Parathyroid adenoma (tissue), 2 donors: Measurements from ENCODE around the gene TOMM34.
A peak's percentile ranks its signal among the peaks of the same experiment; 100 is the strongest.

ENCODE experiments used
- H2AFZ ChIP-seq: fragments of 300-600 bp; sonication (generic); one replicate; pipeline ENCODE4 v1.7.0; 2017; ENCODE audit warnings: antibody characterized with exemption, mild to moderate bottlenecking
- H3K27ac ChIP-seq: fragments of 300-600 bp; sonication (generic); one replicate; pipeline ENCODE4 v1.7.0; 2017
- H3K27me3 ChIP-seq: fragments of 300-600 bp; sonication (generic); one replicate; pipeline ENCODE4 v1.7.0; 2017; ENCODE audit warnings: low read length; ENCODE audit not compliant: control insufficient read depth, insufficient read depth
- H3K36me3 ChIP-seq: fragments of 300-600 bp; sonication (generic); one replicate; pipeline ENCODE4 v1.7.0; 2017; ENCODE audit warnings: low read length; ENCODE audit not compliant: control insufficient read depth, insufficient read depth
- H3K4me1 ChIP-seq: fragments of 300-600 bp; sonication (generic); one replicate; pipeline ENCODE4 v1.7.0; 2017; ENCODE audit warnings: control low read depth
- H3K4me2 ChIP-seq: fragments of 300-600 bp; sonication (generic); one replicate; pipeline ENCODE4 v1.7.0; 2017; ENCODE audit warnings: low read length
- H3K4me3 ChIP-seq: fragments of 300-600 bp; sonication (generic); one replicate; pipeline ENCODE4 v1.7.0; 2017; ENCODE audit warnings: low read depth, low read length
- H3K79me2 ChIP-seq: fragments of 300-600 bp; sonication (generic); one replicate; pipeline ENCODE4 v1.7.0; 2017; ENCODE audit warnings: control low read depth
- H3K9ac ChIP-seq: fragments of 300-600 bp; sonication (generic); one replicate; pipeline ENCODE4 v1.7.0; 2017; ENCODE audit warnings: mild to moderate bottlenecking
- H3K9me3 ChIP-seq: fragments of 300-600 bp; sonication (generic); one replicate; pipeline ENCODE4 v1.7.0; 2017; ENCODE audit warnings: low read length; ENCODE audit not compliant: control insufficient read depth
- TF ChIP-seq, protein P1 (sequence below): fragments of 300-600 bp; sonication (generic); IDR thresholded peaks from one replicate; pipeline ENCODE4 v1.7.0; 2017; ENCODE audit warnings: antibody characterized with exemption, mild to moderate bottlenecking
- donor health status: primary hyperparathyroidism.

TOMM34 gene, protein sequence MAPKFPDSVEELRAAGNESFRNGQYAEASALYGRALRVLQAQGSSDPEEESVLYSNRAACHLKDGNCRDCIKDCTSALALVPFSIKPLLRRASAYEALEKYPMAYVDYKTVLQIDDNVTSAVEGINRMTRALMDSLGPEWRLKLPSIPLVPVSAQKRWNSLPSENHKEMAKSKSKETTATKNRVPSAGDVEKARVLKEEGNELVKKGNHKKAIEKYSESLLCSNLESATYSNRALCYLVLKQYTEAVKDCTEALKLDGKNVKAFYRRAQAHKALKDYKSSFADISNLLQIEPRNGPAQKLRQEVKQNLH

DNA sequence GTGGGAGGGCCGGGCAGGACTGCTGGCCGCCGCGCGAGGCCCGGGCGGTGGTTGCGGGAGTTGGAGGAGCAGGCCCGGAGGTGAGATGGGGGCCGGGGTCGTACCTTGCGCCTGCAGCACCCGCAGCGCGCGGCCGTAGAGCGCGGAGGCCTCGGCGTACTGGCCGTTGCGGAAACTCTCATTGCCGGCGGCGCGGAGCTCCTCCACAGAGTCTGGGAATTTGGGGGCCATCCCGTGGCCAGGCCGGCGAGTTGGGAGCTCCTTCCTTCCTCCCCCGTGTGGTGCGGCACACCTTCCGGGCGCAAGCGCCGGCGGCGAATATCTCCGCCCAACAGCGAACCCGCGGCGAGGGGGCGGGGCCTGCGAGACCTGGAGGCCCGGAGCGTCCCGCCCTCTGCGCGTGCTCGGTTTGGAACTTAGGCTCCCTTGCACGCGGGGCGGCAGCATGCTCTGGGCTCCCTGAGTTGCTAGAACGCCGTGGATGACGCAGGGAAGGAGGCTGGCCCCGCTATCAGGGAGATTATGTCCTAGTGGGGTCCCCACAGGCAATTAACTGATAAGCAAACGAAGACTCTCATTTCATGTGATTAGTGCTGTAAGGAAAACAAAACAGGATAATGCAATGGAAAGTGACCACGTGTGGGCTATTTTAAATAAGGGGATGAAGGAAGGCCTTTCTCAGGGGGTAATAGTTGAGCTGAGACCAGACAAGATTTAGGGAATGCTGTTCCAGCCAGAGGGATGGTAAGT lies at the start of gene TOMM34:
Gene TOMM34, minus strand, starts transcription at position 295 of the 750 bp plus-strand sequence. Its CDS starts 64 bp downstream, at position 231.
- no peaks in the 10 kb centered on the region for H3K27me3 ChIP-seq
- H3K9ac ChIP-seq: no peak within 1 kb of the TSS
- peaks cover 8% of the 10 kb centered on the region for H3K4me1 ChIP-seq
- H3K4me3 ChIP-seq: peak within 1 kb of the TSS; percentile 69
- TF ChIP-seq, protein P1, sequence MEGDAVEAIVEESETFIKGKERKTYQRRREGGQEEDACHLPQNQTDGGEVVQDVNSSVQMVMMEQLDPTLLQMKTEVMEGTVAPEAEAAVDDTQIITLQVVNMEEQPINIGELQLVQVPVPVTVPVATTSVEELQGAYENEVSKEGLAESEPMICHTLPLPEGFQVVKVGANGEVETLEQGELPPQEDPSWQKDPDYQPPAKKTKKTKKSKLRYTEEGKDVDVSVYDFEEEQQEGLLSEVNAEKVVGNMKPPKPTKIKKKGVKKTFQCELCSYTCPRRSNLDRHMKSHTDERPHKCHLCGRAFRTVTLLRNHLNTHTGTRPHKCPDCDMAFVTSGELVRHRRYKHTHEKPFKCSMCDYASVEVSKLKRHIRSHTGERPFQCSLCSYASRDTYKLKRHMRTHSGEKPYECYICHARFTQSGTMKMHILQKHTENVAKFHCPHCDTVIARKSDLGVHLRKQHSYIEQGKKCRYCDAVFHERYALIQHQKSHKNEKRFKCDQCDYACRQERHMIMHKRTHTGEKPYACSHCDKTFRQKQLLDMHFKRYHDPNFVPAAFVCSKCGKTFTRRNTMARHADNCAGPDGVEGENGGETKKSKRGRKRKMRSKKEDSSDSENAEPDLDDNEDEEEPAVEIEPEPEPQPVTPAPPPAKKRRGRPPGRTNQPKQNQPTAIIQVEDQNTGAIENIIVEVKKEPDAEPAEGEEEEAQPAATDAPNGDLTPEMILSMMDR: no peak
- peak within 1 kb of the TSS; percentile 84 for H2AFZ ChIP-seq
- H3K4me2 ChIP-seq: peak within 1 kb of the TSS; percentile 88
- H3K9me3 ChIP-seq: no peaks in the 10 kb centered on the region
- H3K27ac ChIP-seq: peak within 1 kb of the TSS; percentile 40
- H3K36me3 ChIP-seq: no peaks in the 10 kb centered on the region
- no peaks in the 10 kb centered on the region for H3K79me2 ChIP-seq

DNA sequence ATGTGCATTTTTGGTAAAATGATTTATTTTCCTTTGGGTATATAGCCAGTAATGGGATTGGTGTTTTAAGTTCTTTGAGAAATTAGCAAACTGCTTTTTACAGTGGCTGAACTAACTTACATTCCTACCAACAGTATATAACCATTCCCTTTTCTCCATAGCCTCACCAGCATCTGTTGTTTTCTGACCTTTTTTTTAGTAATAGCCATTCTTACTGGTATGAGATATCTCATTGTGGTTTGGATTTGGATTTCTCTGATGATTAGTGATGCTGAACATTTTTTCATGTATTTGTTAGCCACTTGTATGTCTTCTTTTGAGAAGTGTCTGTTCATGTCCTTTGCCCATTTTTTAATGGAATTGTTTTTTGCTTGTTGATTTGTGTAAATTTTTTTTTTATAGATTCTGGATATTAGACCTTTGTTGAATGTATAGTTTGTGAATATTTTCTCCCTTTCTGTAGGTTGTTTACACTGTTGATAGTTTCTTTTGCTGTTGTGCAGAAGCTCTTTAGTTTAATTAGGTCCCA lies 48.4 kb upstream of the TOMM34 start:
- no peak overlapping the region for H3K9ac ChIP-seq
- H3K36me3 ChIP-seq: no peaks in the 10 kb centered on the region
- no peak overlapping the region for H3K27ac ChIP-seq
- no peak overlapping the region for H3K4me3 ChIP-seq
- no peaks in the 10 kb centered on the region for H3K4me1 ChIP-seq
- H3K9me3 ChIP-seq: no peaks in the 10 kb centered on the region
- TF ChIP-seq, protein P1: no peak
- H2AFZ ChIP-seq: no peak overlapping the region
- no peaks in the 10 kb centered on the region for H3K79me2 ChIP-seq
- no peaks in the 10 kb centered on the region for H3K27me3 ChIP-seq
- H3K4me2 ChIP-seq: no peak overlapping the region

DNA sequence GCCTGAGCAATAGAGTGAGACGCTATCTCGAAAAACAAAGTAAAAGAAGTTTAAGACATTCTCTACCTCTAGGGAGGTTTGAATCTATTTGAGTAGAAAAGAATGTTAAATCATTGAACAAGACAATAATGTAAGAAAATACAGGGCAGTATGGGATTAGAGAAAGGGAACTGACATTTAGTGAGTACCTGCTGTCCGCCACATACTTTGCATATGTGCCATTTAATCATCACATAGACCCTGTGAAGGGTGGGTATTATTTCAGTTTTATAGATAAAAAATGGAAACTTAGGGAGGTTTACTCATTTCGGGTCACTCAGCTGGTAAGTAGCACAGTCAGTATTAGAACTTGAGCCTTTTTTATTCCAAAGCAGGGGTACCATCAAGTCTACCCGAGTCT lies 37.5 kb upstream of the TOMM34 start:
- H3K9ac ChIP-seq: no peak overlapping the region
- H3K4me2 ChIP-seq: no peak overlapping the region
- no peaks in the 10 kb centered on the region for H3K4me1 ChIP-seq
- H3K9me3 ChIP-seq: no peaks in the 10 kb centered on the region
- no peaks in the 10 kb centered on the region for H3K36me3 ChIP-seq
- no peak overlapping the region for H3K27ac ChIP-seq
- H2AFZ ChIP-seq: no peak overlapping the region
- H3K27me3 ChIP-seq: no peaks in the 10 kb centered on the region
- H3K79me2 ChIP-seq: peaks cover 3% of the 10 kb centered on the region
- H3K4me3 ChIP-seq: no peak overlapping the region
- TF ChIP-seq, protein P1: no peak

DNA sequence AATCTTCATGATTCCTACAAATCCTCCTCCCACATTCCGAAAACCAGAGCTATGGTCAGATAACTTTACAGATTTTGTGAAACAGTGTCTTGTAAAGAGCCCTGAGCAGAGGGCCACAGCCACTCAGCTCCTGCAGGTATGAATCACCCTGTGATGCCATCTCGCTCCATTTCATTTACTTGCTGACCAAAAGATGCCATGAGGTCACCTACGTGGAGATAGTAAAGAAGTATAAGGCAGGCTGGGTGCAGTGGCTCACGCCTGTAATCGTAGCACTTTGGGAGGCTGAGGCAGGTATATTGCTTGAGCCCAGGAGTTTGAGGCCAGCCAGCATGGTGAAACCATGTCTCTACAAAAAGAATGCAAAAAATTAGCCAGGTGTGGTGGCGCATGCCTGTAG lies 37.0 kb upstream of the TOMM34 start:
- no peaks in the 10 kb centered on the region for H3K4me1 ChIP-seq
- H3K4me2 ChIP-seq: no peak overlapping the region
- H3K9me3 ChIP-seq: no peaks in the 10 kb centered on the region
- no peaks in the 10 kb centered on the region for H3K36me3 ChIP-seq
- peaks cover 3% of the 10 kb centered on the region for H3K79me2 ChIP-seq
- TF ChIP-seq, protein P1: no peak
- H3K9ac ChIP-seq: no peak overlapping the region
- H3K27ac ChIP-seq: no peak overlapping the region
- H2AFZ ChIP-seq: no peak overlapping the region
- no peaks in the 10 kb centered on the region for H3K27me3 ChIP-seq
- H3K4me3 ChIP-seq: no peak overlapping the region
